Measurements from ENCODE around the gene CD48. TPM values are rescaled to one million over a fixed set of nuclear protein-coding genes. Genes with fewer than 3 reads are reported as not detected.

CD48 gene
- total RNA-seq, 2 experiments from 2014 or later = 131 to 150 TPM

DNA sequence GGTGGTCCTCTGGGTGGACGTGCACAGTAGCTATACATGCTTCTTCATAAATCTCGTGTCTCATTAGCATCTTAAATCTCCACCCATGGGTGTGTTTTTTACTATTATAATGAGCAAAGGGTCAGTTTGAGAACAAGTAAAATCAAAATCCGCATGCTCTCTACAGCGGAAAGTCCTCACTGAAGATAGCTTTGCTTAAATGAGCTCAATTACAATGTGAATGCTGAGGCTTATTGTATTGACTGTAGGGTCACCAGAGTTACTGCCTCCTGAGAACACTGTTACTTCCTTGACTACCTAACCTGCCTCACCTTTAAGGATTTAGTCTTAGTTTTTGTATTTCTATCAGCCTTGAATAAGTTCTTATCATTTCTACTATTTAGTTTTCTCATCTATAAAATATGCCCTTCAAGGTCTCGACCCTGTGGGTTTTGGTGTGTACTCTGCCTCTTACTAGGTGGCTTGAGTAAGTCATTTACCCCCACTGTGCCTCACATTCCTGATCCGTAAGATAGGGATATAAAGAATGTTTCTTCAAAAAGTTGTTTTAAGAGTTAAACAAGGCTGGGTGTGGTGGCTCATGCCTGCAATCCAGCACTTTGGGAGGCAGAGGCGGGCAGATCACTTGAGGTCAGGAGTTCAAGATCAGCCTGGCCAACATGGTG, 35.3 kb upstream of the CD48 start:
- POLR2A ChIA-PET = no interaction called here
- H2AFZ ChIP-seq (ENCODE audit: low read length) = no peak overlapping the region
- TF ChIP-seq, protein P1, sequence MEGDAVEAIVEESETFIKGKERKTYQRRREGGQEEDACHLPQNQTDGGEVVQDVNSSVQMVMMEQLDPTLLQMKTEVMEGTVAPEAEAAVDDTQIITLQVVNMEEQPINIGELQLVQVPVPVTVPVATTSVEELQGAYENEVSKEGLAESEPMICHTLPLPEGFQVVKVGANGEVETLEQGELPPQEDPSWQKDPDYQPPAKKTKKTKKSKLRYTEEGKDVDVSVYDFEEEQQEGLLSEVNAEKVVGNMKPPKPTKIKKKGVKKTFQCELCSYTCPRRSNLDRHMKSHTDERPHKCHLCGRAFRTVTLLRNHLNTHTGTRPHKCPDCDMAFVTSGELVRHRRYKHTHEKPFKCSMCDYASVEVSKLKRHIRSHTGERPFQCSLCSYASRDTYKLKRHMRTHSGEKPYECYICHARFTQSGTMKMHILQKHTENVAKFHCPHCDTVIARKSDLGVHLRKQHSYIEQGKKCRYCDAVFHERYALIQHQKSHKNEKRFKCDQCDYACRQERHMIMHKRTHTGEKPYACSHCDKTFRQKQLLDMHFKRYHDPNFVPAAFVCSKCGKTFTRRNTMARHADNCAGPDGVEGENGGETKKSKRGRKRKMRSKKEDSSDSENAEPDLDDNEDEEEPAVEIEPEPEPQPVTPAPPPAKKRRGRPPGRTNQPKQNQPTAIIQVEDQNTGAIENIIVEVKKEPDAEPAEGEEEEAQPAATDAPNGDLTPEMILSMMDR (conservative IDR thresholded peaks at IDR 0.05; ENCODE audit: low read length) = no peak
- no peak for TF ChIP-seq EZH2phosphoT487 (IDR thresholded peaks at IDR 0.05; ENCODE audit: borderline replicate concordance, low read depth, low read length)
- H3K9me2 ChIP-seq (ENCODE audit: insufficient read depth, low read length) = no peaks in the 10 kb centered on the region
- H3K79me2 ChIP-seq (ENCODE audit: insufficient read depth, low read depth, low read length) = no peaks in the 10 kb centered on the region
- DNase-seq (ENCODE audit: low spot score) = no peak
- no peaks in the 10 kb centered on the region for H4K20me1 ChIP-seq (ENCODE audit: insufficient read depth, low read length)
- no TSS peak for BruUV-seq (replicated peaks)
- H3K4me2 ChIP-seq (ENCODE audit: low read length) = no peak overlapping the region
- no peak overlapping the region for H3K27ac ChIP-seq (ENCODE audit: low read depth, low read length, poor library complexity, severe bottlenecking)
- H3K36me3 ChIP-seq (ENCODE audit: insufficient read depth, low read length) = no peaks in the 10 kb centered on the region
- H3K4me3 ChIP-seq (ENCODE audit: low read depth, low read length, poor library complexity, severe bottlenecking) = no peak overlapping the region
- H3K4me1 ChIP-seq (ENCODE audit: insufficient read depth, low read length, poor library complexity, severe bottlenecking) = peaks cover 6% of the 10 kb centered on the region
- CTCF ChIA-PET (ENCODE audit: unreplicated experiment) = no interaction called here
- intact Hi-C loops (cut with micrococcal nuclease; ENCODE audit: unreplicated experiment) = no loop called here
- no peaks in the 10 kb centered on the region for H3K9me3 ChIP-seq (ENCODE audit: low read length)

DNA sequence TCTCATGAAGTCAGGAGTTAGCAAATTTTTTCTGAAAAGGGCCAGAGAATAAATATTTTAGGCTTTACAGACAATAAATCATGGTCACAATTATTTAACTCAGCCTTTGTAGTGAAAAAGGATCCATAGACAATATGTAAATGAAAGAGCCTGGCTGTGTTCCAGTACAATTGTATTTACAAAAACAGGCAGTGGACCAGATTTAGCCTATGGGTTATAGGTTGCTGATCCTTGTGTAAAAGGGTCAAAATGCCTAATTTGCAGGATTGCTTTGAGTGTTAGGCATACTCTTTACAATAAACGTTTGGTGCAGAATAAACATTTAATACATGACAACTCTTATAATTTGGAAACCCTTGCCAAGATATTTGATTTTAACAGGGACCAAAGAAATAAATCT, 33.9 kb upstream of the CD48 start:
- intact Hi-C loops (cut with micrococcal nuclease; ENCODE audit: unreplicated experiment) = no loop called here
- Histone ChIP-seq H3K4me1 (ENCODE audit: insufficient read depth, low read length, poor library complexity, severe bottlenecking) (peaks cover 2% of the 10 kb centered on the region), H3K27ac (ENCODE audit: low read depth, low read length, poor library complexity, severe bottlenecking) (no peak overlapping the region)

More for the DNA sequence above, 33.9 kb upstream of the CD48 start:
- Histone ChIP-seq H4K20me1 (ENCODE audit: insufficient read depth, low read length) (no peaks in the 10 kb centered on the region), H3K9me2 (ENCODE audit: insufficient read depth, low read length) (no peaks in the 10 kb centered on the region), H3K36me3 (ENCODE audit: insufficient read depth, low read length) (no peaks in the 10 kb centered on the region), H3K4me2 (ENCODE audit: low read length) (no peak overlapping the region), H3K4me3 (ENCODE audit: low read depth, low read length, poor library complexity, severe bottlenecking) (no peak overlapping the region), H3K9me3 (ENCODE audit: low read length) (no peaks in the 10 kb centered on the region), H2AFZ (ENCODE audit: low read length) (no peak overlapping the region), H3K79me2 (ENCODE audit: insufficient read depth, low read depth, low read length) (no peaks in the 10 kb centered on the region)
- ChIA-PET POLR2A (no interaction called here), CTCF (ENCODE audit: unreplicated experiment) (no interaction called here)
- TF ChIP-seq, protein P1 (conservative IDR thresholded peaks at IDR 0.05; ENCODE audit: low read length) = no peak
- no peak for TF ChIP-seq EZH2phosphoT487 (IDR thresholded peaks at IDR 0.05; ENCODE audit: borderline replicate concordance, low read depth, low read length)
- DNase-seq (ENCODE audit: low spot score) = no peak
- no TSS peak for BruUV-seq (replicated peaks)

All from OCI-LY7 (cell line).